HG03159 (cell line): ENCODE results near the gene PTGIS.

Source experiments
- ATAC-seq: cut with Tn5 transposase; IDR thresholded peaks from one replicate; pipeline ENCODE4 v1.9.1; 2021; ENCODE audit warnings: mild to moderate bottlenecking, moderate library complexity; ENCODE audit not compliant: unreplicated experiment

PTGIS gene

DNA sequence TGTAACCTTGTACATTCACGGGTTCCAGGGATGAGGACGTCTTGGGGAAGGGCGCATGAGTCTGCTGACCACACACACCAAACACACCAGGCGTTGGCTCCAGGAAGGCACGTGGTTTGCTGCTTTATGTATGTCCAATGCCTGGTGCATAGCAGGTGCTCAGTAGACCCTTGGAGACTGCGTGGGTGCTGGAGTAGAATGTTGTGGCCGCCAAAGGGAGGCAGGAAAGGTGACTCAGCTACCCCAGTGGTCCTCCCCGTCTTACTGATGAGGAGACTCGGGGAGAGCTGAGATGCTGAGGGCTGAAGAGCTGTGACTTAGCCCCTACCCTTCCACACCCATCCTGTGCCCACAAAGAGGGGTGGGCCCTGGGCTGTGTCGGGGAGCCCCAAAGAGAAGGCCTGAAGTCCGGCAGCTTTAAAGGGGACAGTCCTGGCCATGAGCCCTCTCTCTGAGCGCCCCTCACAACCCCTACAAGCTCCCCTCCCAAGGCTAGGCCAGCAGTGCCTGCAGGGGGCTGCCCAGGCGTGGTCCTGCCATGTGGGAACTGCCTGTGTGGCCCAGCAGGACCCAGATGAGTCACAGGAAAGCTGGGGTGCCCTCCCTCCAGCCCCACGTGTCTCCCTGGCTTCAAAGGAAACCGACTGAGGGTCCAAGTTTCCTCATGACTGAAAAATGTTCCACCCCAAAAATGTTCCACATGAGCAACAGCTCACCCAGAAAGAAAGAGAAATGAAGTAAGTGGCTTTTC, 28.0 kb upstream of the PTGIS start:
- no peak for ATAC-seq

GRCh38 chr20:49595346-49595745, 27.4 kb upstream of the PTGIS start:
- no peak for ATAC-seq

- no peak for ATAC-seq
Measured at GRCh38 chr20:49594931-49595315, 27.0 kb upstream of the PTGIS start.

DNA sequence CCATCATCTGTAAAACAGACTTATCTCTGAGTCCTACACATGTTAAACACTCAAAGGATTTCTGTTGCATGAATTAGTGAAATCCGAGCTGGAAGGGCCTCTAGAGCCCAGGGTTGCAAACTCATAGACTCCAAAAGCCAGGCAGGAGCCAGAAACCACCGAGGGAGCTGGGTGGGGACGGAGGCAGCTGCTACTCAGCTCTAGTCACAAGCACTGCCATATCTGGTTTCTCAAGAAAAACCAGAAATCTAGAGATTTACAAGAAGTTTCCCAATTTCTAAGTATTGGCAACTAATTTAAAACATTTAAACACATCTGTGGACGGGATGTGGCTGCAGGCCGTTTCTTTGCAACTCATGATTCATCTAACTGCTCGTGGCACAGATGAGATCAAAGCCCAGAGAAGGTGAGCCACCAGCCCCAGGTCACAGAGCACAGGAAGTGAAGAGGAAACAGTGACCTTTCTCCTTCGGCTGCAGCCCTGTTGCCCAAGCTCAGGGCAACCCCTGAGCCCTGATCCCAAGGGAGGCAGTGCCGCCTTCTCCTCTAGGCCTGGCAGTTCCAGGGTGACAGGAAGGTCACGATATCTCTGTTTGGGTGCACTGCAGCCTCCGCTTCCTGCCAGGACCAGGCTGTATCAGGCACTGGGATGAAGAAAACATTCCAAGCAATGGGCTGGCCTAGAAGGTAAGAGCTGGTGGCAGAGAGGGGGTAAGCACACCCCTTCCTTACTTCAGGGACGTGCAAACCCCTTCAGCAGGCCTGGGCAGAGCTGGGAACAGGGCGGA, 26.4 kb upstream of the PTGIS start:
- no peak for ATAC-seq

GRCh38 chr20:49593466-49594142, 25.7 kb upstream of the PTGIS start:
- ATAC-seq = no peak

DNA sequence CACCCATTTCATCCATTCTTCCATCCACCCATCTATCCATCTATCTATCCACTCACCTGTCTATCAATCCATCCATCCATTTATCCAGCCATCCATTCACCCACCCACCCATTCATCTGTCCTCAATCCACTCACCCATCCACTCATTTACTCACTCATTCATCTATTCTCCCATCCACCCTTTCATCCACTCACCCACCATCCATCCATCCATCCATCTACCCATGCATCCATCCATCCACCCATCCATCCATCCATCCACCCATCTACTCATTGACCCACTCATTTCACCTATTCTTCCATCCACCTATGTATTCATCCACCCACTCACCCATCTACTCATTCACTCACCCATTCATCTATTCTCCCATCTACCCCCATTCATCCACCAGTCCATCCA, 24.2 kb upstream of the PTGIS start:
- ATAC-seq = no peak

DNA sequence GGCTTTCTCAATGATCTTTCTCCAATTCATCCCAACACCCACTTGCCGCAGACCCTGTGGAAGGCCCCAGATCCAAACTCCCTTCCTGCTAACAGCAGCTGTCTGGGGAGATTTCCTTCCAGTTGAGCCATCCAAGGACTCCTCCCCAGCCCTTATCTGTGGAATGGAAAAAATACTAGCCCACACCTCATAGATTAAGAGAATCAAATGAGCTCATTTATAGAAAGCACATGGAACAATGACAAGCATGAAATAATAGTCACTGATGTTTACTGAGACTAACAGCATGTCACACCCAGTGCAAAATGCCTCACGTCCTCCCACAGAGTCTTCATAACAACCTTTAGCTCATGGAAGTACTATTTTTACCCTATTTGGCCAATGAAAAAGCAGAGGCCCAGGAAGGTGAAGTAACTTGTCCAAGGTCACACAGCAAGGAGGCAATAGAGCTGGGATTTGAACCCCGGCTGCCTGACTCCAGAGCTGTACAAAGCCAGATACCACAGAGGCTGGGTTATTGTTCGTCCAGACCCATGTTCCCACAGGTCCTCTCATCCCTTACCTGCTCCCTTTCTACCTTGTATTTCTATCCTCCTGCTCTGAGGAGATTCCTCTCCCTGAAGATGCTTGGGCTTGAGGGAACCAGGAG, 23.4 kb upstream of the PTGIS start:
- ATAC-seq = no peak

DNA sequence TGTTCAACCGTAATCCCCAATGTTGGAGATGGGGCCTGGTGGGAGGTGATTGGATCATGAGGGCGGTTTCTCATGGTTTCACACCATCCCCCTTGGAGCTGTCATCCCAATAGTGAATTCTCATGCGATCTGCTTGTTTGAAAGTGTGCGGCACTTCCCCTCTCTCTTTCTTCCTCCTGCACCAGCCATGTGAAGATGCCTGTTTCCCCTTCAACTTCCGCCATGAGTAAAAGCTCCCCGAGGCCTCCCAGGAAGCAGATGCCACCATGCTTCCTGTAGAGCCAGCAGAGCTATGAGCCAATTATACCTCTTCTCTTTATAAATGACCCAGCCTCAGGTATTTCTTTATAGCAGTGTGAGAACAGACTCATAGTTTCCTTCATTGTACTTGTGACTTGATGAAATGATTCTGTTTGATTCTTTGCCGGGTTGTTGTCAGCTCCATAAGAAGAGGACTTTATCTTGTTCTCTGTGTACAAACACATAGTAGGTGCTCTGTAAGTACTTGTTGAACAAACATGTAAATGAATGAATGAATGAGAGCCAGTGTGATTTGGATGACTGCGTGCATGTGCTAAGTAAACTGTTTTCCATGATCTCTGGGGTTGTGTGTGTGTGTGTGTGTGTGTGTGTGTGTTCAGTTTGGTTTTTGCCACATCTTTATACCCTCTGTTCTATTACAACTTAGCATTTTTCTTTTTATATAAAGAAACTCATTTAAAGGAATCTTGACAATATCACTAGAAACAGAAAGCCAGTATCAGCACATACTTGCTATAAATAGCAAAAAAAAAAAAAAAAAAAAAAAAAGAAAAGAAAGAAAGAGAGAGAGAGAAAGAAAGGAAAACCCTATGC, 22.5 kb upstream of the PTGIS start:
- no peak for ATAC-seq

DNA sequence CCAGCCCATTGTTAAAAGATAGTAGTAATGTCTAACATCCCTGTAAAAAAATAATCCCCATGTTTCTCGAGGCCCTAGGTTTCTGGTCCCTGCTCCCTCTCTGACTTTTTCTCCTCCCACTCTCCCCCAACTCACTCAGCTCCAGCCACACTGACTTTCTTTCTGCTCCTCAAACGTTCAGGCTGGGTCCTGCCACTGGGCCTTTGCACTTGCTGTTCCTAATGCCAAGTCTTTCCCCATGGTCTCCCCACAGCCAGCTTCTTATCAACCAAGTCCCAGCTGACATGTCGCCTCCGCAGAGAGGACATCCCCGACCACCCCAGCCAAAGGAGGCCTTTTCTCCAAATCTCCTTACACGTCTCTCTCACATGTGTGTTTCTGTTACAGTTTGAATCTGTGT, 21.8 kb upstream of the PTGIS start:
- ATAC-seq = no peak

GRCh38 chr20:49587111-49587570, 19.2 kb upstream of the PTGIS start:
- no peak for ATAC-seq

GRCh38 chr20:49585585-49586245, 17.8 kb upstream of the PTGIS start:
- ATAC-seq = no peak

DNA sequence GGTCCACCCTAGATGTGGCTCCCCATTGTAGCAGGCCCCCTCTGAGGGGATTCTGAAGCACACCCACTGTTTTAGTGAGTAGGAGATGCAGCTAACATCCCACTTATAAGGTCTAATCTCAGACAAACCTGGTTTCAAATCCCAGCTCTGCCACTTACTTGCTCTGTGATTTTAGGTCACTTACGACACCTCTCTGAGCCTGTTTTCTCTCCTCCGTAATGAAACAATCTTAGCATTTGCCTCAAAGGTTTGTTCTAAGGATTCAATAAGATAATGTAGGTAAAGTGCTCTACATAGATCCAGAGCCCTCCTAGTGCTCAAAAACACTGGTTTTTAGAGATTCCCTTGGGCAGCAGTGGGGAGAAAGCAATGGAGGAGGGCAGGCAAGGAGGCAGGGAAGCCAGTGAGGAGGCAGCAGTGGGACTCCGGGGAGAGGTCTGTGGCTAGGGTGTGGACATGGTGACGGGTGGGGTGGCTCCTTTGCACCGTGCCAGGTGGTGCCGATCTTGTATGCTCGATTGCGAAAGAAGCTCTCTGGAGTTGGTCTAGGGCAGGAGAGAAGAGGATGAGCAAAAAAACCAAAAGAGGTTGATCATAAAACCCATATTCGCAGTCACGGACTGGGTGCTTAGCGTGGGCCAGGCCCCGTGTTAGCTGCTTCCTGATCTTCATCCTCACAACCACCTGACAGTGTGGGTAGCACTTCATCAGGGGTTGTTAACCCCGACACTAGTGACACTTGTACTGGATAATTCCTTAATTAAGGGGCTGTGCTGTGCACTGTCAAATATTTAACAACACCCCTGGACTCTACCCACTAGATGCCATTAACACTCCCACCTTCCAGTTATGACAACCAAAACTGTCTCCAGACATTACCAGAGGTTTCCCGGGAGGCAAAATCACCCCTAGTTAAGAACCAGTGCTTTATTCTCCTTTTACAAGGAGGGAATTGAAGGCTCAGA, 16.8 kb upstream of the PTGIS start:
- no peak for ATAC-seq

DNA sequence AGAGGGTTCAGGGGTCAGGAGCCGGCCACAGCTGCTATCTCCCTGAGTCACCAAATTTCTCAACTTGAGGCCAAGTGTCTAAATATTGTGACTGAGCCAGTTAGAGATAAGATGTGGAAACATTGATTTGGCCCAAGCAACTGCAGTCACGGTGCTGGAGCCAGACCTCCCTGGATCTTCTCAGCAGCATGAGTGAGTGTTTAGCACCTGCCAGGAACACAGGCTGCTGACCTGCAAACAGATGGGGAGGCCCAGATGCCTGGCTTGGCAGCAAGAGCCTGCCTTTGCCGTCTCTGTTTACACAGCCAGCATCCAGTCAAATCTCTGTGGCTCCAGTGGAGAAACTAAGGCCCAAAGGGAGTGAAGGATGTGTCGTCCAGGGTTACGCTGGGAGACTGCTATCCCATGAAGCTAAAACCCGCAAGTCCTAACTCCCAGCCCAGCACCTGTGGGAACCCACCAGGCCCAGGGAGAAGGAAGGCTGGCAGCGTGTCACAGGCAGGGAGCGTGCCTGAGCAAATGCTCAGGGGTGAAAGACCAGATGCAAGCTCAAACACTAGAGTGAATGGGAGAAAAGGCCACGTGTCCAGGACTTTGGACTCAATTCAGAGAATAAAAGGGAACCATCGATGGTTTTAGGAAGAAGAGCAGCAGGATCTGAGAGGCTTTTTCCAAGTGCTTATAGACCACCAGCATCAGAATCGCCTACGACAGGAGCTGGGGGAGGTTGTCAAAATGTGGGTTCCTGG, 15.9 kb upstream of the PTGIS start:
- ATAC-seq = no peak

DNA sequence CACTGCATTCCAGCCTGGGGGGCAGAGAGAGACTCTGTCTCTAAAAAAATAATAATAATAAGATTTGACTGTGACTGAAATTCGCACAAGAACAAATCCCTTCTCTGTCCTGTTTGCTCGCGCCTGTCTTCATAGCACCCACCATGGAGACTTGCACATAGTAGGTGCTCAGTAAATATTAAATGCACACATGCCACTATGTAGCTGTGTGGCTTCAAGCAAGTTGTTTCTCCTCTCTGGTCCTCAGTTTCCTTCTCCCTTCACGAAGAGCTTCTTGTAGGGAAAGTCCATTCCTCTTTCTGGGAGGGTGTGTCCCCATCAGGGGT, 15.4 kb upstream of the PTGIS start:
- ATAC-seq = no peak

- ATAC-seq = no peak
Measured at GRCh38 chr20:49582413-49583334, 14.7 kb upstream of the PTGIS start.

DNA sequence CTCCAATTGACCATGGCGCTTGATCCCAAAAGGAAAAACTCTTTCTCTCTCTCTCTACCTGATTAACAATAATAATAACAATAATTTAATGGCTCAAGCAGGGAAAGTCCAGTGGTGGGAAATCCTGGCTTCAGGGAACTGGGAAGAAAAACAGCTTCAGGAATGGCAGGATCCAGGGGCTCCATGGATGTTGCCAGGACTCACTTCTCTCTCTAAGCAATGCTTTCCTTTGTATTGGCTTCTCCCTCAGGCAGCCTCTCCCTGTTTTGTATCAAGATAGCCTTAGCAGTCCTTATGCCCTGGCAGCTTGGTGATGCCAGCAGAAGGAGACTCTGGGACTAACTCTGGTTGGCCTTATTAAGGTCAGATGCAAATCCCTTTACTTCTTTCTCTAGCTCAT, 13.5 kb upstream of the PTGIS start:
- ATAC-seq = no peak

- no peak for ATAC-seq
Measured at GRCh38 chr20:49580813-49581174, 12.9 kb upstream of the PTGIS start.
